Trophoblast cell (in vitro differentiated cells and primary cell): Measurements from ENCODE around the gene FRMD5.

Experiments
- DNase-seq, 2 donors: peaks; one replicate each; pipeline ENCODE4 v3.0.0-alpha.2; 2016
- H2AFZ ChIP-seq: 2 replicates; pipeline ENCODE4 v1.6.1; 2013; ENCODE audit warnings: low read length, moderate library complexity, mild to moderate bottlenecking; ENCODE audit not compliant: insufficient read depth, poor library complexity
- H2AK5ac ChIP-seq: 2 replicates; pipeline ENCODE4 v1.6.1; 2013; ENCODE audit warnings: mild to moderate bottlenecking, low read length
- H2BK120ac ChIP-seq: 2 replicates; pipeline ENCODE4 v1.6.1; 2013; ENCODE audit warnings: low read length, mild to moderate bottlenecking, moderate library complexity; ENCODE audit not compliant: insufficient read depth, poor library complexity
- H2BK12ac ChIP-seq: 2 replicates; pipeline ENCODE4 v1.6.1; 2013; ENCODE audit warnings: mild to moderate bottlenecking, low read length, moderate library complexity
- H2BK5ac ChIP-seq: 2 replicates; pipeline ENCODE4 v1.6.1; 2013; ENCODE audit warnings: low read length, low read depth, moderate library complexity, mild to moderate bottlenecking; ENCODE audit not compliant: poor library complexity
- H3K14ac ChIP-seq: 2 replicates; pipeline ENCODE4 v1.6.1; 2013; ENCODE audit warnings: mild to moderate bottlenecking, low read length
- H3K18ac ChIP-seq: 2 replicates; pipeline ENCODE4 v1.6.1; 2013; ENCODE audit warnings: mild to moderate bottlenecking, low read length
- H3K23ac ChIP-seq: 2 replicates; pipeline ENCODE4 v1.6.1; 2013; ENCODE audit warnings: low read length
- H3K27ac ChIP-seq: 2 replicates; pipeline ENCODE4 v1.5.1; 2013; ENCODE audit warnings: low read depth, mild to moderate bottlenecking, inconsistent platforms, low read length, moderate library complexity
- H3K27me3 ChIP-seq: 2 replicates; pipeline ENCODE4 v1.6.1; 2013; ENCODE audit warnings: inconsistent platforms, mild to moderate bottlenecking, low read length, moderate library complexity; ENCODE audit not compliant: insufficient read depth
- H3K36me3 ChIP-seq, 2 experiments: 1 replicate in 1 of 2; 2 replicates in 1 of 2; pipeline ENCODE4 v1.6.1; 2013; ENCODE audit warnings: low read length in 2 of 2, mild to moderate bottlenecking in 2 of 2, moderate library complexity in 1 of 2; ENCODE audit not compliant: insufficient read depth in 2 of 2, control insufficient read depth in 1 of 2
- H3K4ac ChIP-seq: 2 replicates; pipeline ENCODE4 v1.6.1; 2013; ENCODE audit warnings: low read depth, mild to moderate bottlenecking, low read length, moderate library complexity
- H3K4me1 ChIP-seq, 2 experiments: 1 replicate in 1 of 2; 2 replicates in 1 of 2; pipeline ENCODE4 v1.6.1; 2013; ENCODE audit warnings: low read length in 2 of 2, mild to moderate bottlenecking in 2 of 2, moderate library complexity in 1 of 2; ENCODE audit not compliant: insufficient read depth in 2 of 2, control insufficient read depth in 1 of 2
- H3K4me2 ChIP-seq: 2 replicates; pipeline ENCODE4 v1.6.1; 2013; ENCODE audit warnings: inconsistent platforms, mild to moderate bottlenecking, low read length, moderate library complexity
- H3K4me3 ChIP-seq: 2 replicates; pipeline ENCODE4 v1.5.1; 2013; ENCODE audit warnings: mild to moderate bottlenecking, low read depth, low read length, inconsistent platforms
- H3K79me1 ChIP-seq: one replicate; pipeline ENCODE4 v1.6.1; 2013; ENCODE audit warnings: low read length
- H3K79me2 ChIP-seq: 2 replicates; pipeline ENCODE4 v1.6.1; 2013; ENCODE audit warnings: low read length, mild to moderate bottlenecking; ENCODE audit not compliant: control insufficient read depth, insufficient read depth, poor library complexity
- H3K9ac ChIP-seq: 2 replicates; pipeline ENCODE4 v1.6.1; 2013; ENCODE audit warnings: mild to moderate bottlenecking, low read length
- H3K9me3 ChIP-seq: 2 replicates; pipeline ENCODE4 v1.6.1; 2013; ENCODE audit warnings: low read depth, mild to moderate bottlenecking, control low read depth, inconsistent platforms, low read length; ENCODE audit not compliant: insufficient read depth
- H4K12ac ChIP-seq: 2 replicates; pipeline ENCODE4 v1.6.1; 2013; ENCODE audit warnings: low read depth, mild to moderate bottlenecking, low read length, moderate library complexity
- H4K8ac ChIP-seq: 2 replicates; pipeline ENCODE4 v1.6.1; 2013; ENCODE audit warnings: low read depth, mild to moderate bottlenecking, low read length, moderate library complexity
- H4K91ac ChIP-seq: one replicate; pipeline ENCODE4 v1.6.1; 2013; ENCODE audit warnings: low read depth, mild to moderate bottlenecking, low read length, moderate library complexity
- WGBS: extraction: QIAGEN DNeasy Blood & Tissue Kit; methylation state at CpG from one replicate; pipeline ENCODE4 v1.1.7; 2013; ENCODE audit warnings: missing lambda C conversion rate; ENCODE audit not compliant: insufficient read length, insufficient coverage; ENCODE audit errors: extremely low coverage; 5-methylcytosine and 5-hydroxymethylcytosine counted together

Gene FRMD5

DNA sequence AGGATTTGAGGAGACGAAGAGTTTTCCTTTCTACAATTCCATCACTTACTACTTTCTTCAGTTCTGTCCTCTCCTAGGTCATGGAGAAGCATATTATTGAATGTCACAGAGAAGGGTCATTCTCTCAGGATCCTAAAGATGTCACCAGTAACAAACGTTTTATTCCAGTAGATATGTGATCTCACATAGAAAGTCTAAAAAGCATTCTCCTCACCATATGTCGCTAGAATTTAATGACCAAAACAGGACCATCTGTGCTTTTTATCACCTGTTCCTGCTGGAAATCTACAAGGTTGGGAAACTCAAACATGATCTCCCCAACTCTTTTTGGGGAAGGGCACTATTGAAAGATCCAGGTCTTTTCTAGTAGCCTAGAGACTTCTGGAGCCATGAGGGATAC, 24.0 kb upstream of the FRMD5 start:
- no peaks in the 10 kb centered on the region for H3K36me3 ChIP-seq
- H3K79me1 ChIP-seq = peaks cover 2% of the 10 kb centered on the region
- no peak overlapping the region for H3K27ac ChIP-seq
- peak overlapping the region; percentile 1 for H2BK120ac ChIP-seq
- no peak overlapping the region for H3K4me3 ChIP-seq
- no peak overlapping the region for H4K91ac ChIP-seq
- no peak overlapping the region for H4K8ac ChIP-seq
- H4K12ac ChIP-seq = no peak overlapping the region
- H3K4me1 ChIP-seq = peaks cover 0 to 12% of the 10 kb centered on the region in 2 experiments
- no peaks in the 10 kb centered on the region for H3K27me3 ChIP-seq
- no peaks in the 10 kb centered on the region for H3K9me3 ChIP-seq
- H3K79me2 ChIP-seq = no peaks in the 10 kb centered on the region
- no peak overlapping the region for H3K9ac ChIP-seq
- WGBS = no CpG with 5 or more reads among the region's 3 CpGs
- no peak overlapping the region for H3K4ac ChIP-seq
- no peak overlapping the region for H3K14ac ChIP-seq
- no peak overlapping the region for H2AFZ ChIP-seq
- no peak overlapping the region for H3K18ac ChIP-seq
- no peak overlapping the region for H2BK5ac ChIP-seq
- H2BK12ac ChIP-seq = no peak overlapping the region
- no peak overlapping the region for H2AK5ac ChIP-seq
- DNase-seq = no peak
- H3K23ac ChIP-seq = no peak overlapping the region
- no peak overlapping the region for H3K4me2 ChIP-seq

GRCh38 chr15:44216958-44217357, 21.9 kb upstream of the FRMD5 start:
- peak overlapping the region; percentile 2 for H3K27ac ChIP-seq
- peak overlapping the region; percentile 34 for H2BK5ac ChIP-seq
- no peak overlapping the region for H4K8ac ChIP-seq
- no peak for DNase-seq
- peak overlapping the region; percentile 3 for H2BK12ac ChIP-seq
- H3K18ac ChIP-seq = no peak overlapping the region
- peaks cover 4% of the 10 kb centered on the region for H3K79me1 ChIP-seq
- H3K4me2 ChIP-seq = no peak overlapping the region
- no peak overlapping the region for H3K14ac ChIP-seq
- H3K4me1 ChIP-seq = peaks cover 0 to 12% of the 10 kb centered on the region in 2 experiments
- no peak overlapping the region for H3K4me3 ChIP-seq
- no CpG with 5 or more reads among the region's 1 CpG for WGBS
- no peaks in the 10 kb centered on the region for H3K27me3 ChIP-seq
- no peak overlapping the region for H3K23ac ChIP-seq
- no peak overlapping the region for H3K4ac ChIP-seq
- no peaks in the 10 kb centered on the region for H3K9me3 ChIP-seq
- no peak overlapping the region for H4K91ac ChIP-seq
- H2BK120ac ChIP-seq = peak overlapping the region; percentile 39
- no peaks in the 10 kb centered on the region for H3K79me2 ChIP-seq
- H2AFZ ChIP-seq = no peak overlapping the region
- no peaks in the 10 kb centered on the region for H3K36me3 ChIP-seq
- H2AK5ac ChIP-seq = no peak overlapping the region
- no peak overlapping the region for H3K9ac ChIP-seq
- H4K12ac ChIP-seq = no peak overlapping the region

- H3K79me1 ChIP-seq = peaks cover 4% of the 10 kb centered on the region
- H3K4ac ChIP-seq = no peak overlapping the region
- no peak overlapping the region for H2AFZ ChIP-seq
- no CpG with 5 or more reads among the region's 3 CpGs for WGBS
- H2BK5ac ChIP-seq = no peak overlapping the region
- no peak overlapping the region for H3K9ac ChIP-seq
- H3K9me3 ChIP-seq = no peaks in the 10 kb centered on the region
- no peak overlapping the region for H4K91ac ChIP-seq
- no peaks in the 10 kb centered on the region for H3K36me3 ChIP-seq
- no peak overlapping the region for H4K12ac ChIP-seq
- peak overlapping the region; percentile 10 for H3K4me2 ChIP-seq
- no peak overlapping the region for H3K14ac ChIP-seq
- no peak for DNase-seq
- no peak overlapping the region for H4K8ac ChIP-seq
- H3K18ac ChIP-seq = no peak overlapping the region
- no peak overlapping the region for H2BK120ac ChIP-seq
- H3K4me1 ChIP-seq = peaks cover 0 to 12% of the 10 kb centered on the region in 2 experiments
- no peaks in the 10 kb centered on the region for H3K79me2 ChIP-seq
- no peak overlapping the region for H3K4me3 ChIP-seq
- no peaks in the 10 kb centered on the region for H3K27me3 ChIP-seq
- no peak overlapping the region for H2AK5ac ChIP-seq
- no peak overlapping the region for H2BK12ac ChIP-seq
- H3K23ac ChIP-seq = no peak overlapping the region
- peak overlapping the region; percentile 69 for H3K27ac ChIP-seq
These were observed 20.5 kb upstream of the FRMD5 start for GRCh38 chr15:44215594-44215993.

DNA sequence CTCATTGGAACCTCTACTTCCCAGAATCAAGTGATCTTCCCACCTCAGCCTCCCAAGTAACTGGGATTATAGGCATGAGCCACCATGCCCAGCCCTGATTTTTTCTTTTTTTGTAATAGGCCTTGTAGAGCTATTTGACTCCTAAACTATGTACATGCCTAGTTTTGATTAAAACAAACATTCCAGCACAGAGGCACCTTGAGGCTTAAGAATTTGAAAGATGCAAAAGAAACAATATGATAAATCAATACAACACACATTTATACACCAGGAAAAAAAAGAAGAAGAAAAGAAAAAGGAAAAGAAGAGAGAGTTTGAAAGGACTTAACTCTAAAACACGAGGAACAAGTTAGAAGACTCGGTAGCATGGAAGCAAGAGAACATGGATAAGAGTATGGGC, 13.9 kb upstream of the FRMD5 start:
- no peak overlapping the region for H2AFZ ChIP-seq

More for the DNA sequence above, 13.9 kb upstream of the FRMD5 start:
- Histone ChIP-seq H3K23ac (no peak overlapping the region), H3K9me3 (no peaks in the 10 kb centered on the region), H4K8ac (no peak overlapping the region), H2AK5ac (no peak overlapping the region), H4K12ac (no peak overlapping the region), H3K4me1 (no peaks in the 10 kb centered on the region), H3K27me3 (no peaks in the 10 kb centered on the region), H3K18ac (no peak overlapping the region), H3K4me3 (no peak overlapping the region), H4K91ac (no peak overlapping the region), H3K4ac (no peak overlapping the region), H3K14ac (no peak overlapping the region), H3K27ac (no peak overlapping the region), H3K36me3 (no peaks in the 10 kb centered on the region), H3K79me2 (no peaks in the 10 kb centered on the region), H3K9ac (no peak overlapping the region), H3K4me2 (no peak overlapping the region), H3K79me1 (peaks cover 1% of the 10 kb centered on the region), H2BK5ac (no peak overlapping the region), H2BK120ac (no peak overlapping the region), H2BK12ac (no peak overlapping the region)
- DNase-seq = no peak
- WGBS = no CpG with 5 or more reads among the region's 2 CpGs
